ENCODE measurements around the gene CSAG1.
"Not testable (repeated sequence)": the region's sequence is repeated elsewhere in the genome, so short reads cannot be mapped to it uniquely, and the experiment has no call there.

DNA sequence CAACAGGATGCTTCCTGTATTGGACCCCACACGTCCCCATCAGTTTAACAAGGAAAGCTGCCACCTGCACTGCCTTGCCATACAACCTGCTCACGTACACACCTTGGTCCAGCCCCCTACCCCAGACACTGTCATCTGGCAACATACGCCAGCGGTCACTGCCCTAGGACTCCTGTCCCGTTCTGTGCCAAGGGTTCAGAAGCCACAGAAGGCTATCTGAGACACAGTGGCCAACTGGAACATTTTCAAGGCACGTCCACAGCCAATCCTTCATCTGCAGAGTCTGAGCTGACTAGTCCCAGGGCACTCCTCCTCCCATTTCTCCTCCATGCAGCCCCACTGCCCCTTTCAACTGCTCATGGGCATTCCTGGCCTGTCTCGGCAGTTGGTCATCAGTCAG, 28.1 kb upstream of the CSAG1 start:
- TF ChIP-seq, protein P1, sequence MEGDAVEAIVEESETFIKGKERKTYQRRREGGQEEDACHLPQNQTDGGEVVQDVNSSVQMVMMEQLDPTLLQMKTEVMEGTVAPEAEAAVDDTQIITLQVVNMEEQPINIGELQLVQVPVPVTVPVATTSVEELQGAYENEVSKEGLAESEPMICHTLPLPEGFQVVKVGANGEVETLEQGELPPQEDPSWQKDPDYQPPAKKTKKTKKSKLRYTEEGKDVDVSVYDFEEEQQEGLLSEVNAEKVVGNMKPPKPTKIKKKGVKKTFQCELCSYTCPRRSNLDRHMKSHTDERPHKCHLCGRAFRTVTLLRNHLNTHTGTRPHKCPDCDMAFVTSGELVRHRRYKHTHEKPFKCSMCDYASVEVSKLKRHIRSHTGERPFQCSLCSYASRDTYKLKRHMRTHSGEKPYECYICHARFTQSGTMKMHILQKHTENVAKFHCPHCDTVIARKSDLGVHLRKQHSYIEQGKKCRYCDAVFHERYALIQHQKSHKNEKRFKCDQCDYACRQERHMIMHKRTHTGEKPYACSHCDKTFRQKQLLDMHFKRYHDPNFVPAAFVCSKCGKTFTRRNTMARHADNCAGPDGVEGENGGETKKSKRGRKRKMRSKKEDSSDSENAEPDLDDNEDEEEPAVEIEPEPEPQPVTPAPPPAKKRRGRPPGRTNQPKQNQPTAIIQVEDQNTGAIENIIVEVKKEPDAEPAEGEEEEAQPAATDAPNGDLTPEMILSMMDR (IDR thresholded peaks at IDR 0.05; ENCODE audit: low read depth, low read length, poor library complexity, severe bottlenecking): not testable (repeated sequence)
- not testable (repeated sequence) for TF ChIP-seq EZH2phosphoT487 (IDR thresholded peaks at IDR 0.05; ENCODE audit: borderline replicate concordance, low read length)
